HG03354 (cell line): Measurements from ENCODE around the gene ST6GALNAC4.

Experiments
- ATAC-seq: cut with Tn5 transposase; IDR thresholded peaks from one replicate; pipeline ENCODE4 v1.9.1; 2021; ENCODE audit warnings: mild to moderate bottlenecking; ENCODE audit not compliant: unreplicated experiment, poor library complexity, severe bottlenecking

ST6GALNAC4 gene

DNA sequence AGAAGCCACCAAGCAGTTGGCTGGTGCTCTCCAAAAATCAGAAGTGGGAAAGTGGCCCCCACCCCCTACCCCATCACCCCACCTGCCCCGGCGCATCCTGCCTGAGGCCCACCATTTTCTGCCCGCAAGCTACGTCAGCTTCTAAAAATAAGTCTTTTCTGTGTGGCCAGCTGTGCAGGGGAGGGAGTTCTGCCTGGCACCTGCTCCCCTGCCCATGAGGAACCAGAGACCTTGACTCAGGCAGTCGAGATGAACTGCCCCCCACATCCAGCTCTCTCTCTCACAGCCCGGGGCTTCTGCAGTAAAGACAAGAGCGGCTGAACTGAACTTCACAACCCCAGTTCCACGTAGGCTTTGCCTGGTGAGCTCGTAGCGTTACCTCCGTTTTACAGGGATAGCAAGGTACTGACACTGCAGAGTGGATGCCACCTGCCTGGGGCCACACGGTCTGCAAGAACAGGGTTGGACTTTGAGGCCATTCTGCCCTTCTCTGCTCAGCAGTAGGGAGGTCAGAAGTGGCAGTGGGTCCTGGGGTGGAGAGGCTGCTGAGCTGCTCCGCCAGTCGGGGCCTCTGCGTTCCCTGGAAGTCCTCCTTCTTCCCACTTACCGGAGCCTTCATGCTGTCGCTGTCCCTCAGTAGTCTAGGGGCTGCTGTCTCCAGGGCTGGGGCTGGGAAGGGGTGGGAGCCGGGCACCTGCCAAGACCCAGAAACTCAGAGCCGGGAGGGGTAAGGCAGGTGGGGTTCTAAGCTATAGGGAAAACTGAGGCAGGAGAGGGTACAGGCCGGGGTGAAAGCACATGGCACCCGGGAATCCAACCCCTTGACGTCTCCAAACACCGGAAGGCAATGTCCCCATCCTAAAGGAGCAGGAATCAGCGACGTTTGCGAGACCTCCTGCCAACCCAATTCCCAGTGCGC, 781 bp downstream of the ST6GALNAC4 start:
- ATAC-seq = no peak

DNA sequence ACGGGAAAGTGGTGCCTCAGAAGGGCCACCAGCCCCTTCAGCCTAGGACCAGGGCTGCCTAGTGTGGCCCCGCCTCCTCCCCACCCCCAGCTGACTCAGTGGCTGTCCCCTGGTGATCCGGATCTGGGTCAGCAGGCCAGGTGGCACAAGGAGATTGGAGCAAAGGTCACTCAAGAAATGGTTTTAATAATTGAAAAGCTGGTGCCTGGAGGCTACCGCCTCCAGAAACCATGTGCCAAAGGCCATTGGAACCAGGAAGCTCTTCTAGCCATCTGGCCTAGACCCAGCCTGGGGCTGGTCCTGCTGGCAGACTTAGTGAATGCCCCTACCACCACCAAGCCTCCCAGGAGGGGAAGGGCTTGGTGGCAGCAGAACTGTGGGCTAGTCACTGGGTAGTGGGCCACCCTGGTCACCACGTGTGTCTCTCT, 1.5 kb downstream of the ST6GALNAC4 start:
- ATAC-seq = no peak

DNA sequence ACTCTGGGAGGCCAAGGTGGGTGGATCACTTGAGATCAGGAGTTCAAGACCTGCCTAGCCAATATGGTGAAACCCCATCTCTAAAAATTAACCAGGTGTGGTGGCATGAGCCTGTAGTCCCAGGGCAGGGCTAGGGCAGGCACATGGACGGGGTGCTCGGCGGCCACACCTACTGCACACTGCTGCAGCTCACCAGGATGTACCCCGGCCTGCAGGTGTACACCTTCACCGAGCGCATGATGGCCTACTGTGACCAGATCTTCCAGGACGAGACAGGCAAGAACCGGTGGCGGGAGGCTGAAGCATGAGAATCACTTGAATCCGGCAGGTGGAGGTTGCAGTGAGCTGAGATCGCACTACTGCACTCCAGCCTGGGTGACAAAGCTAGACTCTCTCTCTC, 3.2 kb downstream of the ST6GALNAC4 start:
- ATAC-seq = no peak

DNA sequence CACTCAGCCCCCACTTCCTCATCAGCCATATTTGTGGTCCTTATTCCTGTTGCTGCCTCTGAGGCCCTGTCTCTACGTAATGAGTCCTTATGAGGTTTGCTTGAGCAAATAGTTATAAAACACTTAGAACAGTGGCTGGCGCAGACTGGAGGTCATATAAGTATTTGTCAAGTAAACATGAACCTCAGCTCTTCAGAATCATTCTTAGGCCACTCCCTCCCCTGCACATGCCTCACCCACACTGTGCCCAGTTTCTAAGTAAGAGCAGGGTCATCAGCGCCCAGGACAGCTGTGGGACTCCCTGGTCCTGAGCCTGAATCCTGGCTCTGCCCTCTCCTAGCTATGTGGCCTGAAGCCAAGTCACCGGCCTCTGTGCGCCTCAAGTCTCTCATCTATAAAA, 4.0 kb downstream of the ST6GALNAC4 start:
- no peak for ATAC-seq

DNA sequence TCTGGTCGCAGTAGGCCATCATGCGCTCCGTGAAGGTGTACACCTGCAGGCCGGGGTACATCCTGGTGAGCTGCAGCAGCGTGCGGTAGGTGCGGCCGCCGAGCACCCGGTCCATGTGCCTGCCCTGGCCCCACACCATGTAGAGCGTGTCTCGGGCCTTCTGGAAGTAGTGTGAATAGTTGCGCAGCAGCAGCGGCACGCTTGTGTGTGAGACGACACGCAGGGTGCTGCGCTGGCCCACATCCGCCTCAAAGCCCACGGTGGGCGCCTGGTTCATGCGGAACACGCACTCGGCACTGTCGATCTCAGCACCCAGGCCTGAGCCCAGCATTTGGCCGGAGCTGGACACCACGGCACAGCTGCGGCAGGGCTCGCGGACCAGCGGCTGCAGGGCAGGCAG, 4.5 kb downstream of the ST6GALNAC4 start:
- no peak for ATAC-seq

DNA sequence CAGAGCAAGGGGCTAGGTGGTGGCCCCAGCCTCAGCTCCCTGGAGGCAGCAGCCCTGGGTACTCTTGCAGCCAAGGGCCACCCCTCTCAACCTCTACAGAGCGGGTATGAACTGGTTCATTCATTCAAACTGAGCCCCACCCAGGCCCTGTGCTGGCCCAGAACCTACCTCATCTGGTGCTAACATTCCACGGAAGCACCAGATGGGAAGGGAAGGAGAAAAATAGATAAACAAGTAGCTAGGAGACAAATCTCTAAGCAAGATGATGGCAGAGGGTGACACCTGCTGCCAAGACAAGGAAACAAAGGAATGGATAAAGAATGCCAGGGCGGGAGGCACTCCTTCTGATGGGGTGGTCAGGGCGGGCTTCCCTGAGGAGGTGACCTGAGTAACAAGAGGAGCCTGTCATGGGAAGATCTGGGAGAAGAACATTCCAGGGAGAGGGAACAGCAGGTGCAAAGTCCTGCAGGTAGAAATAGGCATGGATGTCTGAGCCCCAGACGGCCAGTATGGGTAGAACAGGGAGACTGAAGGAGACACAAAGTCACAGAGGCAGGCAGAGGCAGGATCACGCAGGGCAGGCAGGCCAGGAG, 6.1 kb downstream of the ST6GALNAC4 start:
- ATAC-seq = no peak

DNA sequence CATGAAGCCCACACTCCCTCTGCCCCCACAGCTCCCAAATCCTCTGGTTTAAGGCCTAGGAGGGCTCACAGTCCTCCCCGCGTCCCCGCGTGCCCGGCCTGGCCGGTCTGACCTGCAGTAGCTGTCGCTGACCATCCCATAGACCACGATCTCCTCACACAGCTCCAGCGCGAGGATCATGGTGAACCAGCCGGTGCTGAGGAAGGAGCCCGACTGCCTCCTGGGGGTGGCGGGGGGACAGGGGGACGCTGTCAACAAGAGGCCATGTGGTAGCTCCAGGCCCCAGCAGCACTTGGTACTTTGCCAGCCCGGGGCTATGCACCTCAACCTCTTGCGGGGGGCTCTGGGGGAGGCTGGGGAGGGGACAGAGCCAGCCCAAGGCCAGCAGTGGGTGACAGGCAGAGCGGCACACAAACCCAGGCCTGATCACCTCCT, 7.0 kb downstream of the ST6GALNAC4 start:
- no peak for ATAC-seq

DNA sequence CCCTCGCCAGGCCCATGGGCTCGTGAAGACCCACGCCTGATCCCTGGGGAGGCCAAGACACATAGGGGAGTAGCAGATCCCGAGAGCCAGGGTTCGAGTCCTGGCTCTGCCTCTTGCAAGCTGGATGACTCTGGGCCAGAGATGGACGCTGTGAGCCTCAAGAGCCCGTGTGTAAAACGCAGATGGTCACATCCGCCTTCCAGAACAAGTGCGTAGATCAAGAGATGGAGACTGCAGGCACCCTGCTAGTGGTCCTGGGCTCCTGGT, 8.2 kb downstream of the ST6GALNAC4 start:
- ATAC-seq = no peak

DNA sequence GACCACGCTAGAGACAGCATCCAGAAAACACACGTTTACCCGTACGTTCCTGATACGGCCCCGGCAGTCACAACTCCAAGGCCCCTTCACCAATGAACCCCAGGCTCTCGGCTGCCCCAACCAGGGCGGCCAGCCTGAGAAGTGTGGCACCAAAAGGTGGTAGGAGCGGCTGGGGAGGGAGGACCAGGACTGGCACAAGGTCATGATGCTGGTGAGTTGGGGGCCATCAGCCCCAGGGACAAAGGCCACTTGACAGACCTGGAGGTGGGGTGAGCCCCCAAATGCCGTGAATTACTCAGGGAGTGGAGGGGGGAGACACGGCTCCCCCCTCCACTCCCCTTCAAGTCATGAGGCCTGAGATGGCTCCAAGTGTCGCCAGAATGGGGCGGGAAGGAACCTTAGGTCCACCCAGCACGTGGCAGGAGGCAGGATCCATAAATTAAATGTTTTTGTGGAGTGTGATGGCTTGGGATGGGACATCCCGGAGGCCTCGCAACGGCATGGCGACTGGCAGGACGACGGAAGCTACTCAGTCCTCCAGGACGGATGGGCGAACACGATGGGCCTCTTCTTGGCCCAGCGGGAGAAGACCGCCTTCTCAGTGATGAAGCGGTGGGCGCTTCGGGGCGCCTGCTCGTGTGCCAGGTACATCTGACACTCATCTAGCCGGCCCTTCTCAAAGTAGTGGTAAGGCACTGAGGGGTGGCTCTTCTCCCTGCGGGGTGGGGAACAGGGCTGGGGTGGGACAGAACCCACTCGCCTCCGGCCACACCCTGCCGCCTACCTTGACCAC, 8.8 kb downstream of the ST6GALNAC4 start:
- no peak for ATAC-seq

DNA sequence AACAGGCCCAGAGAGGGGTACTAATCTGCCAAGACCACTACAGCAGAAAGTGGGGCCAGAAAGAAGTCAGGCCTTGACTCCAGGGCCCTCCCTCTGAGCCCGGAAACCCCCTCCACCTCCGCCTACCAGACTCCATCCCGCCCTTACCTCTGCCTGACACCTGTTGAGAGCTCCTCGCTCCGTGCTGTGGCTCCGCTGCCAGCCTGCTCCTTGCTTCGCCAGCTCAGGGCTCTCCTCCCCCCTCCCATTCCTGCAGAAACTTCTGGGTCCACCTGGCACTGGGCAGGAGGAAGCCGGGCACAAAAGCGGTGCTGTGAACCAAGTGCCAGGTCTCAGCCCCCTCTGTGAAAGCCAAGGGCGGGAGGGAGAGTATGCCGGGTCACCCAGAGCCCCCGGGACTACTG, 11.1 kb downstream of the ST6GALNAC4 start:
- no peak for ATAC-seq

DNA sequence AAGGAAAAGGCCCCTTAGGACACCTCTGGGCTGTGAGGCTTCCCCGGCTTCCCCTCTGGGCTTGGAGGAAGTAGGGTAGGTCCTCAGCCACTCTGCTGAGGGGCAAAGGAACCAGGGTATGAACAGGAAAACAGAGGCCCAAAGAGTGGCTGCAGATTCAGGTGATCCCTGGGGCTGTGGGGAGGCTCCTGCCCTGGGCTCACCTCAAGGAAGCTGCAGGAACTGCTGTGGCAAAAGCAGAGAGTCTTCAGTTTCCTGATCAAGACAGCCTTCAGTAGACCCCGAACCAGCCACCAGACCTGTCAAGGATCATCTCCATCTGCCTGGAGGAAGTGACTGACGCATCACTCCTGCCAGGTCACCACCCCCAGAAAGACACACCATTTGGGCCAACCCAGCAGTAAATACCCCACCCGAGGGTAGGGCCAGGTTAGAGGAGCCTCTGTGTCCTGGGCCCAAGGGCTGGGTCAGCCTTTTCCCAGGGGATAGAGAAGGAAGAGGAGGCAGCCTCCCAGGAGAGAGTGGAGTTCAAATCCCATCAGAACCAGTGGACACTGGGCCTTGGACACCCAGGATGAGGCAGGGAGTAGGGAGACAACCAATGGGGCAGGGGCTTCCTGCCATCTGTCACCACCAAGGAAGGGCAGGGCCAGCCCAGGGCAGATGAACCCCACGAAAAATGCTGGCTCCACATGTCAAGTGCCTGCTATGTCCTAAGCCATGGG, 11.7 kb downstream of the ST6GALNAC4 start:
- ATAC-seq = no peak

DNA sequence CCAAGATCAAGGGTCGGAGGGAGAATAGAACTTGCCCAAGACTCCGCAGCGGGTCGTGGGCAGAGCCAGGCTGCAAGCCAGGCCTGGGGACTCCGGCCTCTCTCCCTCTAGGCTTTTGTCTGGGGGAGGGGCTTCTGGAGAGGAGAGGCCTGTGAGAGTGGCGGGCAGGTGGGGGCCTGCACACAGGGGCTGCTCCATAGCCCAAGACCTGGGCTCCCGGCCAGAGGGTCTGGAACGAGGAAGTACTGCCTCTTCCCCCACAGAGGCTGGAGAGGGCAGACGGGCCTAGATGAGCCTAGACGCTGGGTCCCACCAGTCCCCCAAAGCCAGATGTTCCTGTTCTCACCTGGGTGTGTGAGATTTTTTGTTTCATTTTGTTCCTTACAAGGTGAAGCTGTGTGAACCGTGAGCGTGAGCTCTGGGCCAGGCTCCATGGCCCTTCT, 12.3 kb downstream of the ST6GALNAC4 start:
- no peak for ATAC-seq

DNA sequence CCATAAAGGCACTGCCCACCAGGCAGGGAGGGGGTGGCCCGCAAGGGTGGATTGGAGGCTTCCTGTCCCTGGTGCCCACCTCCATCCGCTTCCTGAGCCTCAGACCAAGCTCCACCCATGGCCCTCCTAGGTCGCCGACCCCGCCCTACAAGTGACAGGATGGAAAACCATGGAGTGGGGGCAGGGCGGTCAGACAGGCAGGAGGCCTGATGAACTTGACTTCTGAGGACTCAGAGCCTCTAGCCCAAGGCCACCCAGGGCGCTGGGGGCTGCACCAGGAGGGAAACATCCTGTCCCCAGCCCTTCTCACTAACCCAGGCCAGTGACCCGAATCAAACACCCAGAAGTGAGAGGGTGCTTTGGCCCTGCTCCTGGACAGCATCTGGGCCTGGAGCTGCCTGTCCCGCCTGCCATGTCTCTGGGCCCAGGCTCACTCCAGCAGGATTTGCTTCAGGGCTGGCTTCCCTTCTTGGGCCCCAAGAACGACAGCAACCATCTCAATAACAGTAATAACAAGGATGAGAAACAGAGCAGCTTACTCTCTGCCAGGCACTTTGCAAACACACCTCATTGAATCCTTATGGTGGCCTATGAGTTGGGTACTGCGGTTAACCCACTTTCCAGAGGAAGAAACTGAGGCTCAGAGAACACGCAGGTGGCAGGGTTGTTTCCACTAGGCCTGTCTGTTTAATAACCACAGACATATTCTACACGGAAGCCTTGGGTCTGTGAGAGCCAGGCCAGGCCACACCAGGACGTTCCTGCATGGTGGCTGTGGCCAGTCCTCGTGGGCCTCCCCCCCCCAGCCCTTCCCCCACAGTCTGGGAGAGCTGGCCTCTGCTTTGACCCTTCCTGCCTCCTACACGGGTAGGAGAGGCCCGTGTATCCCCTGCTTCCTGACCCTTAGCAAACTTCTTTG, 13.0 kb downstream of the ST6GALNAC4 start:
- no peak for ATAC-seq

DNA sequence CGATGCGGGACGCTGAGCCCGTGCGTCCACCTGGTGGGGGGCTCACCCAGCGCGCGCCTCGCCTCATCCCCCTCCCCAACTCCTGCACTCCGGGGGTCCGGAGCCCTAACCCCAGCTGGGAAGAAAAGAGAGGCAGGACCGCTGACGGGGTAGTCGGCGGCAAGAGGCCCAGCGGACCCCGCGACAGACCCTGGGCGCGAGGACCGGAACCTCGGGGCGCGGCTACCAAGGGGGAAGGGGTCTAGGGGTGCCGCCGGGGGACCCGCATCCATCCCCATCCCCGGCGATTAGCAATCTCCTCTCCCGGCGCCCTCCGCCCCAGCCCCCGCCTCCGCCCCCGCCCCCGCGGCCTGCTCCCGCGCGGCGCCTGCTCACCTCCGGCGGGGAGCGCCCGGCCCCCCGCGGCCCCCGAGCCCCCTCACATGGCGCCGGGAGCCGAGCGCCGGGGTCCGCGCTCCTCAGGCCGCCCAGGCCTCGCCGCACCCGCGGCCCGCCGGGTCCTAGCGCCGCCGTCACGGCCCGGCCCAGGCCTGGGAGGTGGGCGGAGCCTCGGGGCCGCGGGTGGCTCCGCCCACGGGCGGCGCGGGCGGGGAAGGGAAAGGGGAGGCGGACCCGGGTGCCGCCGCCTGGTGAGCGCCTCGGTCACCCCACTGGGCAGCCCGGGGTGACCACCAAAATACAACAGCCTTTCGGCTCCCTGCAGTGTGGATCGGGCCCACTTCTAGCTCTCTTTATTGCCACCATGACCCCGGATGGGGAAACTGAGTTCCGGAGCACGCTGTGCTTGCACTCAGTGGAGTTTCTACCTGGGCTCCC, 17.5 kb downstream of the ST6GALNAC4 start, which contains the start of gene ST6GALNAC6:
ST6GALNAC6 (minus strand) TSS at position 476 of the 816 bp plus-strand sequence. CDS start 1,622 bp downstream, outside the sequence.
- peak; percentile 62 for ATAC-seq

DNA sequence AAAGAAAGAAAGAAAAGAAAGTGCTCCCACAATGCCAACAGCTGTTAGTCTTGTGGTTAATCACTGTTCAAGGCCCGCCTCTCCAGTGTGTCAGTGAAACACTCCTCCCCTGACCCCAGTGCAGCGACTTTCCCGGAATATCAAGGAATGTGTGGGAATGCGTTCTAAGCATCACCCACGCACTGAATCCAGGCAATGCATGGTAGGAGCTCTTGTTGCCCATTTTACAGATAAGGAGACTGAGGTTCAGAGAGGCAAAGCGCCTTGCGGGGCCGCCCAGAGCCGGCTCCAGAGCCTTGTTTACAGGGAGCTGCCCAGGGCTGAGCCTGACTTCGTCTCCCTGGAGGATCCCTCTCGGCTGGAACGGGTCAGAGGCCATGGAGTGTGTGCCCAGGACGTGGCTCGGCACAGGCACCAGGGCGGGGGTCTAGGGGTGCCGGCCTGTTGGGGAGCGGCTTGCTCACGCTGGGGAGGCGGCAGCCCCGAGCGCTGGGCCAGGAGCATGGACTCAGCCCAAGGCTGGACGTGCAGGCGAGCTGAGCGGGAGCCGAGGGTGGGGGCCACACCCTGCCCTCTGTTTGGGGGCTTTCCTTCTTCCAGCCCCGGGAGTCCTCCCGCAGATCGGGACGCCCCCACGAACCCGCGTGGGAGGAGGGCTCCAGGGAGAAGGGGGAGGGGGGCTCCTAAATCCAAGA, 18.3 kb downstream of the ST6GALNAC4 start:
- peak; percentile 13 for ATAC-seq

DNA sequence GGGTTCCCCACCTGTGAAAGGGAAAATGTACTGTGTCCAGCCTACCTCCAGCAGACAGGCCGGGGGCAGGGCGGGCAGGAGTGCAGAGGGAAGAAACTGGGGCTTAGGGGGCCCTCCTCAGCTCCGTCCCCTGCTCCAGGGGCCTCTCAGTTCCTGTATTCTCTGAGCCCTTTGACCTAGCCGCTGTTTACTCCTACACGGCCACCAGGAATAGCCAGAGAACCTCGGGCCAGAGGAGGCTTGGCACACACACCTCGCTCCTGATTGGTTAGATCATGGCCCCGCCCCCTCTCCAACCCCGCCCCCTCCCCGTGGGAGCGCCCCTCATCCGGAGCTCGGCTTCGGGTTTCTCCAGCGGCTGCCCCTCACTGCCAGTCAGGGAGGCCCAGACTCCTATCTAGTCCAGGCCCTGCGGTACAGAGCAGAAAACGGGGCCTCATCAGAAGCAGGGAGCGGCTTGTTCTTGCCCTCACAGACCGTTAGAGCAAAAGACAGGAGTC, 19.6 kb downstream of the ST6GALNAC4 start:
- ATAC-seq = no peak
